KMS-11 (cell line): ENCODE data around the gene SLC12A5.

Source experiments
- H2AFZ ChIP-seq: fragments of 200-600 bp; sonication (generic); 2 replicates; pipeline ENCODE4 v1.6.1; 2016; ENCODE audit warnings: antibody characterized with exemption, mixed run types, low read depth
- H3K27ac ChIP-seq: fragments of 200-600 bp; sonication (generic); 2 replicates; pipeline ENCODE4 v1.6.1; 2016; ENCODE audit warnings: mild to moderate bottlenecking, mixed run types
- H3K27me3 ChIP-seq: fragments of 200-600 bp; sonication (generic); 2 replicates; pipeline ENCODE4 v1.6.1; 2017; ENCODE audit warnings: mild to moderate bottlenecking, low read depth, mixed run types, moderate library complexity; ENCODE audit not compliant: insufficient read depth
- H3K36me3 ChIP-seq: fragments of 200-600 bp; sonication (generic); 2 replicates; pipeline ENCODE4 v1.6.1; 2017; ENCODE audit warnings: mild to moderate bottlenecking, mixed run types; ENCODE audit not compliant: insufficient read depth
- H3K4me1 ChIP-seq: fragments of 200-600 bp; sonication (generic); 2 replicates; pipeline ENCODE4 v1.6.1; 2016; ENCODE audit warnings: mild to moderate bottlenecking, low read depth, mixed run types; ENCODE audit not compliant: poor library complexity, severe bottlenecking
- H3K4me2 ChIP-seq: fragments of 200-600 bp; sonication (generic); 2 replicates; pipeline ENCODE4 v1.7.0; 2016; ENCODE audit warnings: mild to moderate bottlenecking, mixed run types
- H3K4me3 ChIP-seq: fragments of 200-600 bp; sonication (generic); IDR thresholded peaks from 2 replicates; pipeline ENCODE4 v1.6.1; 2017; ENCODE audit warnings: low read depth, low read length, mixed read lengths; ENCODE audit not compliant: insufficient read depth
- H3K79me2 ChIP-seq: fragments of 200-600 bp; sonication (generic); 2 replicates; pipeline ENCODE4 v1.6.1; 2016; ENCODE audit warnings: low read depth, mixed run types; ENCODE audit not compliant: insufficient read depth
- H3K9ac ChIP-seq: fragments of 200-600 bp; sonication (generic); 2 replicates; pipeline ENCODE4 v1.6.1; 2016; ENCODE audit warnings: mild to moderate bottlenecking, mixed run types
- H4K20me1 ChIP-seq: fragments of 200-600 bp; sonication (generic); 2 replicates; pipeline ENCODE4 v1.6.1; 2016; ENCODE audit warnings: mild to moderate bottlenecking, mixed run types; ENCODE audit not compliant: insufficient read depth
- TF ChIP-seq, protein P1 (sequence below): fragments of 200-600 bp; sonication (generic); conservative IDR thresholded peaks from 2 replicates; pipeline ENCODE4 v1.6.1; 2017; ENCODE audit warnings: low read depth, mild to moderate bottlenecking, antibody characterized with exemption, low read length, moderate library complexity, mixed read lengths

Gene SLC12A5

DNA sequence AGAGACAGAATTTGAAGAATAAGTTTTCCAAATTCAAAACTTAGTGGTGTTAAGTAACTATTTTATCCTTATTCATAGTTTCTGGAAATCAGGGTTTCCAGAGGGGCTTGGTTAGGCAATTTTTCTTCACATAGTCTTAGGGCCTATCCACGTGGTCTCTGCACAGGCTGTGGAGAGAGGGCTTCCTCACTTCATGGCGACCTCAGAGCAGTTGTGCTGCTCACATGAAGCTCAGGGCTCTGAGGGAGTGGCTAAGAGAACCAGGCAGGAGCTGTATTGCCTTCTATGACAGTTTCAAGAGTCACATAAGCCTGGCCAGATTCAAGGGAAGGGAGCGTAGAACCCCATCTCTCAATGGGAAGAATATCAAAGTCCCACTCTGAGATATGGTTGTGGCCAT is 75.2 kb downstream of the SLC12A5 start:
- Histone ChIP-seq H3K9ac (no peak overlapping the region), H3K4me1 (peaks cover 14% of the 10 kb centered on the region), H3K4me2 (no peak overlapping the region), H3K79me2 (no peaks in the 10 kb centered on the region), H2AFZ (no peak overlapping the region), H3K27me3 (peaks cover 30% of the 10 kb centered on the region), H3K36me3 (no peaks in the 10 kb centered on the region), H4K20me1 (no peaks in the 10 kb centered on the region), H3K27ac (no peak overlapping the region), H3K4me3 (no peak overlapping the region)
- TF ChIP-seq, protein P1, sequence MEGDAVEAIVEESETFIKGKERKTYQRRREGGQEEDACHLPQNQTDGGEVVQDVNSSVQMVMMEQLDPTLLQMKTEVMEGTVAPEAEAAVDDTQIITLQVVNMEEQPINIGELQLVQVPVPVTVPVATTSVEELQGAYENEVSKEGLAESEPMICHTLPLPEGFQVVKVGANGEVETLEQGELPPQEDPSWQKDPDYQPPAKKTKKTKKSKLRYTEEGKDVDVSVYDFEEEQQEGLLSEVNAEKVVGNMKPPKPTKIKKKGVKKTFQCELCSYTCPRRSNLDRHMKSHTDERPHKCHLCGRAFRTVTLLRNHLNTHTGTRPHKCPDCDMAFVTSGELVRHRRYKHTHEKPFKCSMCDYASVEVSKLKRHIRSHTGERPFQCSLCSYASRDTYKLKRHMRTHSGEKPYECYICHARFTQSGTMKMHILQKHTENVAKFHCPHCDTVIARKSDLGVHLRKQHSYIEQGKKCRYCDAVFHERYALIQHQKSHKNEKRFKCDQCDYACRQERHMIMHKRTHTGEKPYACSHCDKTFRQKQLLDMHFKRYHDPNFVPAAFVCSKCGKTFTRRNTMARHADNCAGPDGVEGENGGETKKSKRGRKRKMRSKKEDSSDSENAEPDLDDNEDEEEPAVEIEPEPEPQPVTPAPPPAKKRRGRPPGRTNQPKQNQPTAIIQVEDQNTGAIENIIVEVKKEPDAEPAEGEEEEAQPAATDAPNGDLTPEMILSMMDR = no peak

DNA sequence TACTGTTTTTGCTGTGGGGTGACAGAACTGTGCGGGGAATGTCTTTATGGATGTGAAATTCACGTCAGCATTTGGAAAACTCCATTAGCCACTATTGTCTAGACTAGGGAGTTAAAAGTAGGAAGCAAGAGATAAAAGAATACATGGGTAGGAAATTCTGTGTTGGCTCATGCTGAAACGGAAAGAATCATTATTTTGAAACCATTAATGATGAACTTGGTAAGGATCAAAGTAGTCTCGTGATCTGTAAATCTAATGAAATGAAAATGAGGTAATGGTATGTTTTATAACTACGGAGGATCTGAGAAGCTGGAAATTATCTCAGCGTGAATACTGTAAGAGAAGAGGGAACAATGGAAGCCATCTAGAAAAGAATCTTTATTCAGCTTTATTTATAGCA is 78.0 kb downstream of the SLC12A5 start:
- Histone ChIP-seq H3K36me3 (no peaks in the 10 kb centered on the region), H3K4me2 (no peak overlapping the region), H3K9ac (no peak overlapping the region), H3K27ac (no peak overlapping the region), H2AFZ (no peak overlapping the region), H3K27me3 (peaks cover 58% of the 10 kb centered on the region), H3K4me3 (no peak overlapping the region), H3K4me1 (peaks cover 32% of the 10 kb centered on the region), H4K20me1 (no peaks in the 10 kb centered on the region), H3K79me2 (no peaks in the 10 kb centered on the region)
- TF ChIP-seq, protein P1 = no peak

DNA sequence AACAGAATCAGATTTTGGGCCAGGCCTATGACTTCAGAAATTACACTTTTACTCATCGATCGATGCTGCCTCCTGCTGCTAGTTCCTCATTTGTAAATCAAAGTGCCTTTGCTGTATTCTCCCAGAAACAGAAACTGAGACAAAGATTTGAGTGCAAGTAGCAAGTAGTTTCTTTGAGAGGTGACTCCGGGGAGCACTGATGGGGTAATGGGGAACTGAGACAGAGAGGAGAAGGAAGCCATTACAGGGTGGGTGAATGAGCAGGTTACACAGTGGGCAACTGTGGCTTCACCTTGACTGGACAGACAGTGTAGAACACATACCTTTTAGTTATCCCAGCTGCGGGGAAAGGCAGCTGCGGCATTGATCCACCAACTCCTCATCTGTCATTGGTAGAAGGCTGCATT is 79.4 kb downstream of the SLC12A5 start:
- H3K4me3 ChIP-seq = no peak overlapping the region
- H3K27ac ChIP-seq = no peak overlapping the region
- peaks cover 33% of the 10 kb centered on the region for H3K4me1 ChIP-seq
- TF ChIP-seq, protein P1 = no peak
- peaks cover 67% of the 10 kb centered on the region for H3K27me3 ChIP-seq
- no peaks in the 10 kb centered on the region for H3K36me3 ChIP-seq
- H4K20me1 ChIP-seq = no peaks in the 10 kb centered on the region
- peak overlapping the region; percentile 25; the same call in 1 of the 2 replicates for H3K4me2 ChIP-seq
- no peak overlapping the region for H2AFZ ChIP-seq
- H3K9ac ChIP-seq = no peak overlapping the region
- no peaks in the 10 kb centered on the region for H3K79me2 ChIP-seq

DNA sequence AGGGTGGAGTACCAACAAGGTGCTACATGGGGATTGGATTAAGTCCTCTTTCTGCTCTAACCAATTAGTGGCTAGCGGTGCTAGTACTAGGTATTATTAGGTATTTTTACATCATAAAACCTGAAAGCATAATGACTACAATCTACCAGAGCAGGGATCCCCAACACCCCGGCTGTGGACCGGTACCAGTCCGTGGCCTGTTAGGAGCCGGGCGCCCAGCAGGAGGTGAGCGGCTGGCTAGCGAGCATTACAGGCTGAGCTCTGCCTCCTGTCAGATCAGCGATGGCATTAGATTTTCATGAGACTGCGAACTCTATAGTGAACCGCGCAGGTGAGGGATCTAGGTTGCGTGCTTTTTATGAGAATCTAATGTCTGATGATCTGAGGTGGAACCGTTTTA is 80.0 kb downstream of the SLC12A5 start:
- no peaks in the 10 kb centered on the region for H4K20me1 ChIP-seq
- H3K4me3 ChIP-seq = no peak overlapping the region
- H2AFZ ChIP-seq = no peak overlapping the region
- no peaks in the 10 kb centered on the region for H3K36me3 ChIP-seq
- peak overlapping the region; percentile 25; the same call in 1 of the 2 replicates for H3K4me2 ChIP-seq
- no peak overlapping the region for H3K9ac ChIP-seq
- H3K27me3 ChIP-seq = peaks cover 73% of the 10 kb centered on the region
- TF ChIP-seq, protein P1 = no peak
- peaks cover 33% of the 10 kb centered on the region for H3K4me1 ChIP-seq
- no peak overlapping the region for H3K27ac ChIP-seq
- no peaks in the 10 kb centered on the region for H3K79me2 ChIP-seq
